ENCODE data around the gene STARD10. TPM values are rescaled to one million over a fixed set of nuclear protein-coding genes. Genes with fewer than 3 reads are reported as not detected.

Gene STARD10
- total RNA-seq, 6 experiments from 2014 or later = 10.8 to 16.9 (median 15.8) TPM

DNA sequence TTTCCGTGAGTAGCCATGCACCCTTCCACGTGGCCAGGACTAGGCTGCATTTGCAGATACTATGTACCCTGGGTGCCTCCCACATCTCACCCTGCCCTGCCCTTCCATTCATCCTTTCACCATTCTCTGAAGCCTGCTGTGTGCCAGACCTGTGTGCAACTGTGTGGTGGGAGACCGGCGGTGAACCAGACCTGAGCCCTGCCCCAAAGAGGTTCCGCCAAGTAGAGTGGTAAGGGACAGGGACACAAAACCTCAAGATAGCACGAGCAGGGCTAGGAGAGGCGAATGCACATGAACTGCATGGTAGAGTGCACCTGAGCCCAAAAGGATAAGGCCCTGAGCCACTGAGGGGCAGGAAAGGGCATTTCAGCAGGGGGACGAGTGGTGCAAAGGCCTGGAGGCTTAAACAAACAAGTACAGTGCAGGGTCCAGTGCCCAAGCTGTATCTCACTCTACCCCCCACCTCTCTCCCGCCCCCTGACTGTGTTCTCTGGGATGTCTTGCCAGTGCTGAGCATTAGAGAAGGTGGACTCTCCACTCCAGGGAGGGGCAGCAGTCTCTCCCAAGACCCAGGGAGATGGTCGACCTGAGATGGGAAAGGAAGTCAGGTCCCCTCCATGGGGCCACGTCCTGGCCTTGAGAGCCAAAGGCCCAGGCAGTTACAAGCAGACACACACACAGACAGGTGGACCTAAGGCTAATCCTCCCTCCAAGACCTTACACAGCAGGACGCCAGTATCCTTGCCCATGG lies 27.5 kb downstream of the STARD10 start:
- peaks cover 3% of the 10 kb centered on the region for H3K9me3 Mint-ChIP-seq
- no peak overlapping the region for H3K4me3 Mint-ChIP-seq
- H3K36me3 Mint-ChIP-seq (ENCODE audit: low read depth) = peaks cover 2% of the 10 kb centered on the region
- TF ChIP-seq, protein P1, sequence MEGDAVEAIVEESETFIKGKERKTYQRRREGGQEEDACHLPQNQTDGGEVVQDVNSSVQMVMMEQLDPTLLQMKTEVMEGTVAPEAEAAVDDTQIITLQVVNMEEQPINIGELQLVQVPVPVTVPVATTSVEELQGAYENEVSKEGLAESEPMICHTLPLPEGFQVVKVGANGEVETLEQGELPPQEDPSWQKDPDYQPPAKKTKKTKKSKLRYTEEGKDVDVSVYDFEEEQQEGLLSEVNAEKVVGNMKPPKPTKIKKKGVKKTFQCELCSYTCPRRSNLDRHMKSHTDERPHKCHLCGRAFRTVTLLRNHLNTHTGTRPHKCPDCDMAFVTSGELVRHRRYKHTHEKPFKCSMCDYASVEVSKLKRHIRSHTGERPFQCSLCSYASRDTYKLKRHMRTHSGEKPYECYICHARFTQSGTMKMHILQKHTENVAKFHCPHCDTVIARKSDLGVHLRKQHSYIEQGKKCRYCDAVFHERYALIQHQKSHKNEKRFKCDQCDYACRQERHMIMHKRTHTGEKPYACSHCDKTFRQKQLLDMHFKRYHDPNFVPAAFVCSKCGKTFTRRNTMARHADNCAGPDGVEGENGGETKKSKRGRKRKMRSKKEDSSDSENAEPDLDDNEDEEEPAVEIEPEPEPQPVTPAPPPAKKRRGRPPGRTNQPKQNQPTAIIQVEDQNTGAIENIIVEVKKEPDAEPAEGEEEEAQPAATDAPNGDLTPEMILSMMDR (IDR thresholded peaks at IDR 0.05) = no peak
- H3K27me3 Mint-ChIP-seq (ENCODE audit: insufficient read depth) = peaks cover 4% of the 10 kb centered on the region
- no peak overlapping the region for H3K27ac Mint-ChIP-seq
- peaks cover 11% of the 10 kb centered on the region for H3K4me1 Mint-ChIP-seq (ENCODE audit: low read depth)
- DNase-seq = no peak

DNA sequence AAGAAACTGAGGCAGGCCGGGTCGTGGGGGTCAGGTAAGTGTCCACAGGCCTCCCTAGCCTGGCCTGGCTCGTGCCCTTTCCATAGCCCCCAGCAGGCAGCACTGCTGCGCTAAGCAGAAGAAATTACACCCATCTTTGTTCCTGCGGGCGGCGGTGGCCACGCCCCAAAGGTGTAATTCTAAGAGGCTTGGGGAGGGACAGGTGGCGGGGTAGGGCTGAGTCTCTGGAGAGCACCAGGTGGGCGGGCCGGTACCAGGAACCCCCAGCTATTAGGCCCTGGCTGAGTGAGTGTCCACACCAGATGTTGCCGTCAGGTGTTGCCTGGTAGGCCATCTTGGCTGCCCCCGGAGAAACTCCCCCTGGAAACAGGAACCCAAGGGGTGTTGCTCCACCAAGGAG lies 29.3 kb downstream of the STARD10 start:
- TF ChIP-seq, protein P1 (IDR thresholded peaks at IDR 0.05) = no peak
- Mint-ChIP-seq H3K4me1 (ENCODE audit: low read depth) (peaks cover 8% of the 10 kb centered on the region), H3K27ac (no peak overlapping the region), H3K27me3 (ENCODE audit: insufficient read depth) (peaks cover 4% of the 10 kb centered on the region), H3K4me3 (no peak overlapping the region), H3K36me3 (ENCODE audit: low read depth) (peaks cover 15% of the 10 kb centered on the region), H3K9me3 (peaks cover 15% of the 10 kb centered on the region)
- no peak for DNase-seq

DNA sequence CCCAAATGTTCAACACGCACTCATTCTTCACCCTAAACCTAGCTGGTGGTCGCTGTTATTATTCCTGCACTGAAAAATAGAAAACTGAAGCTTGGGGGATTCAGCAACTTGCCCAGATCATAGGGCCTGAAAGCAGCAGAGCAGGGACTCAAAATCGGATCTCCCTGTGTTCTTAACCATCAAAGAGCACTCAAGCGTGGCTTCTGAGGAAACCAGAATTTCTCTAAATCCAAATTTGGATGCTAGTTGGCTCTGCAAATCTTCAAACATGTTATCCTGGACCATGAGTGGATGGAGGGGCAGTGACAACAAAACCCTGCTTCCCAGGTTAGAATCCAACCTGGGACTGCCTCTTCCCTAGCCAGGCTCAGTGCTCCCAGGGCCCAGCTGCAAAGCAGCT lies 30.0 kb downstream of the STARD10 start:
- Mint-ChIP-seq H3K36me3 (ENCODE audit: low read depth) (peaks cover 19% of the 10 kb centered on the region), H3K27me3 (ENCODE audit: insufficient read depth) (peaks cover 5% of the 10 kb centered on the region), H3K9me3 (peaks cover 19% of the 10 kb centered on the region), H3K4me1 (ENCODE audit: low read depth) (peaks cover 11% of the 10 kb centered on the region), H3K4me3 (no peak overlapping the region), H3K27ac (no peak overlapping the region)
- DNase-seq = no peak
- TF ChIP-seq, protein P1 (IDR thresholded peaks at IDR 0.05) = no peak

DNA sequence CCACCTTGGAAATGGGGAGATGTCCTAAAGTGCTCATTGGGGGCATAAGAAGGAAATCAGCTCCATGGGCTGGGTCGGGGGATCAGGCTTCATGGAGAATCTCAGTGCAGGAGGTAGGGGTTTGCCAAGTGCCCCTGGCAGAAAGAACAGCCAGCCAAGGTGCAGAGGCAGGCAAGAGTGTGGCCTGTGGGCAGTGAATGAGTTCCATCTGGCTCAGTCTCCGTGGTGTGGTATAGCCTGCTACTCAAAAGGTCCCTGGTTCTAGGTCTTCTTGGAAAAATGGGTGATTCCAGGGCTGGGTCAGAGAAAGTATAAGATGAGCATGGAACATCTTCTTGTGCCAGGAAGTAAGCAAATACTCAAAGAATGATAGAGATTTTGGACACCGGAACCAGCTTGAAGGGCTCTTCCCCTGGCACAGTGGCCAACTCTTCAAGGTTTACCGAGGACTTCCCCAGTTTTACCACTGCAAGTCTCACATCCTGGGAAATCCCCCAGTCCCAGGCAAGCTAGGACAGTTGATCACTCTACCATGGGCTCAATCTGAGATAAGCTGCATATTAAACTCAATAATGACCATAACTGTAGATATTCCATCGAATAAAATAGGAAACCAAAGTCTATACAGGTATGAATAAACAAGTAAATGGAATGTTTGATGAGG lies 31.1 kb downstream of the STARD10 start:
- no peak for DNase-seq
- Mint-ChIP-seq H3K27ac (no peak overlapping the region), H3K36me3 (ENCODE audit: low read depth) (peaks cover 20% of the 10 kb centered on the region), H3K4me3 (no peak overlapping the region), H3K4me1 (ENCODE audit: low read depth) (peaks cover 22% of the 10 kb centered on the region), H3K9me3 (peaks cover 19% of the 10 kb centered on the region), H3K27me3 (ENCODE audit: insufficient read depth) (peaks cover 7% of the 10 kb centered on the region)
- TF ChIP-seq, protein P1 (IDR thresholded peaks at IDR 0.05) = no peak

DNA sequence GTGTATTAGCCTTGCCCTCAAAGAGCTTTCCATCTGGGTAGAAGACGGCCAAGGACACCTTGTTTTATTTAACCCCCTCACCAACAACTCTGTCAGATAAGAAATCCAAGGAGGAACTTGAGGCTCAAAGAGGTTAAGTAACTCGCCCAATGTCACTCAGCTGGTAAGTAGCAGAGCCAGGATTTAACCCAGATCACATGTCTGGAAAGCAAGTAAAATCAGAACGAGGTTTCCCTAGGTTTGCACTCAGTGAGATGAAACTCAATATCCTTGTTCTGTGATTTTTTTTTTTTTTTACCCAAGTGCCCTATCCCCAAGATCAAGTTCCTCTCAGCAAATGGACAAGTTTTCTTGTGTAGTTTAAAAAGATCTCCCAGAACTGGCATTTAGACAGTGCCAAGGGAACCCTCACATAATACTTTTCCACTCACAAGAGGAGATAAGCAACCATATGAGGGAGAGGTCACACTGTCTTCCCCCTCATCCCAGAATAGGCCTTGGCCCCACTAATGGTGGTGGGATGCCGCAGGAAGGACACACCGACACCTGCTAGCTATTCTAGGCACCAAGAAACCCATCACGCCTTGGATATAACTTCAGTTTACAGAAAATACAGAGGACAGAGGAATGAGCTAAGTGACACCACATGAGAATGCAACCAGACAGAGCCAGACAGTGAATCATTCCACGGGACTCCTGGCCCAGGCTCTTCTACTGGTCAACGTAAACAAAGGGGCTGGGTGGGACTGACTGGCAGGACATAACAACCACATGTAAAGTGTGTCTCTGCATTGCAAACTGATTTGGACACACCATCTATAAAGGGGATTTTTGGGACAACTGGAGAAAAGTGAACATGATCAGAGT lies 33.1 kb downstream of the STARD10 start:
- Mint-ChIP-seq H3K27me3 (ENCODE audit: insufficient read depth) (peaks cover 7% of the 10 kb centered on the region), H3K4me1 (ENCODE audit: low read depth) (peaks cover 25% of the 10 kb centered on the region), H3K27ac (no peak overlapping the region; the same call in 1 of the 2 replicates), H3K9me3 (peaks cover 19% of the 10 kb centered on the region), H3K36me3 (ENCODE audit: low read depth) (peaks cover 20% of the 10 kb centered on the region), H3K4me3 (no peak overlapping the region)
- no peak for DNase-seq
- TF ChIP-seq, protein P1 (IDR thresholded peaks at IDR 0.05) = no peak
